ENCODE data around the gene HNRNPF. TPM values are rescaled to one million over a fixed set of nuclear protein-coding genes. Genes with fewer than 3 reads are reported as not detected.

The HNRNPF gene
- total RNA-seq (2021), result 318 to 358 TPM (median 326 TPM) in 3 replicates
- percentile 97 among the genes with signal in this experiment for Bru-seq, nascent RNA
- long read RNA-seq, experiment 1, transcript HNRNPF-204 (3 exons, 2,755 nt), result major isoform, 509 of 1,536 reads
- long read RNA-seq, experiment 1, transcript HNRNPF-207 (4 exons, 2,676 nt), result minor isoform, 108 of 1,536 reads
- long read RNA-seq, experiment 1, transcript HNRNPF-203 (4 exons, 2,617 nt), result minor isoform, 153 of 1,536 reads
- long read RNA-seq, experiment 1, transcript HNRNPF-201 (4 exons, 2,186 nt), result minor isoform, 65 of 1,536 reads
- long read RNA-seq, experiment 1, partial matches to known transcripts, result 7 of 1,536 reads
- long read RNA-seq, experiment 1, other reads (novel, unspliced or antisense), result 674 of 1,536 reads
- long read RNA-seq, experiment 2, transcript HNRNPF-204 (3 exons, 2,755 nt), result major isoform, 85 of 426 reads
- long read RNA-seq, experiment 2, transcript HNRNPF-201 (4 exons, 2,186 nt), result minor isoform, 13 of 426 reads
- long read RNA-seq, experiment 2, transcript HNRNPF-203 (4 exons, 2,617 nt), result minor isoform, 43 of 426 reads
- long read RNA-seq, experiment 2, transcript HNRNPF-207 (4 exons, 2,676 nt), result minor isoform, 20 of 426 reads
- long read RNA-seq, experiment 2, partial matches to known transcripts, result 3 of 426 reads
- long read RNA-seq, experiment 2, other reads (novel, unspliced or antisense), result 259 of 426 reads
- long read RNA-seq, experiment 3, transcript HNRNPF-207 (4 exons, 2,676 nt), result minor isoform, 45 of 776 reads
- long read RNA-seq, experiment 3, transcript HNRNPF-203 (4 exons, 2,617 nt), result major isoform, 133 of 776 reads
- long read RNA-seq, experiment 3, transcript HNRNPF-204 (3 exons, 2,755 nt), result minor isoform, 42 of 776 reads
- long read RNA-seq, experiment 3, transcript HNRNPF-201 (4 exons, 2,186 nt), result minor isoform, 50 of 776 reads
- long read RNA-seq, experiment 3, partial matches to known transcripts, result 0 of 776 reads
- long read RNA-seq, experiment 3, other reads (novel, unspliced or antisense), result 483 of 776 reads

GRCh38 chr10:43408710-43409384 is at the start of gene HNRNPF:
Gene HNRNPF (minus strand): TSS chr10:43409186. CDS start chr10:43387884, 21,302 bp downstream.
- Mint-ChIP-seq H3K9me3 (no peaks in the 10 kb centered on the region), H3K27me3 (ENCODE audit: low read depth) (no peaks in the 10 kb centered on the region), H3K36me3 (no peaks in the 10 kb centered on the region), H3K27ac (peak within 1 kb of the TSS; percentile 99), H3K4me3 (peak within 1 kb of the TSS; percentile 92), H3K4me1 (peaks cover 34% of the 10 kb centered on the region)
- DNase-seq (ENCODE audit: low spot score), result peak; percentile 94
- POLR2A ChIA-PET, result interaction anchor here (0.8 to 1.8 kb wide), 6 partner anchors 11 to 206 kb away, joined by 3 to 19 read pairs (median 6); partner anchors contain the start of gene ZNF487
- ATAC-seq, result peak; percentile 84
- CTCF ChIA-PET, result interaction anchor here (0.6 to 1.8 kb wide), 6 partner anchors 11 to 207 kb away, joined by 3 to 14 read pairs (median 4); no protein-coding TSS in a partner anchor
- TF ChIP-seq ZNF121 (CRISPR knock-in tag; IDR thresholded peaks at IDR 0.05), result no peak
- TF ChIP-seq ETV6 (CRISPR knock-in tag; IDR thresholded peaks at IDR 0.05), result peak; percentile 76
- peak; percentile 38; the same call in 1 of the 2 replicates for TF ChIP-seq USF1 (CRISPR knock-in tag; IDR thresholded peaks at IDR 0.05)
- peak; percentile 94 for TF ChIP-seq SP1 (CRISPR knock-in tag; conservative IDR thresholded peaks at IDR 0.05)
- 0 out of 2 replicates have a peak, but pooled peaks have one; percentile 71 for TF ChIP-seq ATF3 (CRISPR knock-in tag; conservative IDR thresholded peaks at IDR 0.05)
- peak; percentile 78; the same call in 1 of the 2 replicates for TF ChIP-seq IRF2 (CRISPR knock-in tag; IDR thresholded peaks at IDR 0.05; ENCODE audit: borderline replicate concordance, low read depth)
- 0 out of 2 replicates have a peak, but pooled peaks have one; percentile 42 for TF ChIP-seq ATF2 (CRISPR knock-in tag; IDR thresholded peaks at IDR 0.05; ENCODE audit: borderline replicate concordance, low read depth)
- TF ChIP-seq ZNF532 (CRISPR knock-in tag; IDR thresholded peaks at IDR 0.05; ENCODE audit: borderline replicate concordance), result 0 out of 2 replicates have a peak, but pooled peaks have one; percentile 11
- peak; percentile 66; the same call in 1 of the 2 replicates for TF ChIP-seq IRF1 (CRISPR knock-in tag; IDR thresholded peaks at IDR 0.05)
- TF ChIP-seq JUN (CRISPR knock-in tag; IDR thresholded peaks at IDR 0.05), result peak; percentile 47; the same call in 1 of the 2 replicates
- TF ChIP-seq SMAD4 (CRISPR knock-in tag; IDR thresholded peaks at IDR 0.05), result peak; percentile 62; the same call in 1 of the 2 replicates
- TF ChIP-seq ERG (CRISPR knock-in tag; IDR thresholded peaks at IDR 0.05), result no peak
- peak; percentile 96 for TF ChIP-seq MAX (CRISPR knock-in tag; IDR thresholded peaks at IDR 0.05)
- TF ChIP-seq AFF4 (CRISPR knock-in tag; IDR thresholded peaks at IDR 0.05; ENCODE audit: borderline replicate concordance), result 0 out of 2 replicates have a peak, but pooled peaks have one; percentile 59
- TF ChIP-seq NR1H2 (CRISPR knock-in tag; IDR thresholded peaks at IDR 0.05), result 0 out of 2 replicates have a peak, but pooled peaks have one; percentile 26
- TF ChIP-seq NFE2L1 (CRISPR knock-in tag; IDR thresholded peaks at IDR 0.05), result peak; percentile 64; the same call in 1 of the 2 replicates
- TF ChIP-seq ZBTB43 (CRISPR knock-in tag; IDR thresholded peaks at IDR 0.05), result peak; percentile 88
